GM18502 (cell line): Measurements from ENCODE around the gene ALG1L2.
"Not testable (repeated sequence)": the region's sequence is repeated elsewhere in the genome, so short reads cannot be mapped to it uniquely, and the experiment has no call there.

Experiments
- ATAC-seq: cut with Tn5 transposase; IDR thresholded peaks from one replicate; pipeline ENCODE4 v1.9.1; 2021; ENCODE audit warnings: mild to moderate bottlenecking; ENCODE audit not compliant: unreplicated experiment, poor library complexity

ALG1L2 gene

GRCh38 chr3:130119824-130120223 is 38.2 kb downstream of the ALG1L2 start:
- ATAC-seq = not testable (repeated sequence)

DNA sequence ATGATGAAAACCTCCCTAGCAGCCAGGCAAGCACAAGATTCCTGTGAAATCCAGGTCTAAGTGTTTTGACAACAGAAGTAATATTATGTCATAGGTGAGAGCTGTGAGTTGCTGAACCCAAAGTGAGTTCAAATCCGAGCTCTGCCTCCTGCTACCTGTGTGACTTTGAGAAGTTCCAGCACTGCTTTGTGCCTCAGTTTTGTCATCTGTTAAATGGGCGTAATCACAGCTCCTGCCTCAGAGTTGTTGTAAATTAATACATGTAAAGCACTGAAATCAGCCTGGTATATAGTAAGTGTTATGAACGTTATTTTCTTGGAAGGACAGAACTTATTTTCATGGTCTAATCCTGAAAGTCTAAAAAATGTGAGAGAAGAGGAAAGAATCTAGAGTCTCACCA is 38.7 kb downstream of the ALG1L2 start:
- not testable (repeated sequence) for ATAC-seq

GRCh38 chr3:130122891-130123775 is 41.5 kb downstream of the ALG1L2 start:
- ATAC-seq = not testable (repeated sequence)

DNA sequence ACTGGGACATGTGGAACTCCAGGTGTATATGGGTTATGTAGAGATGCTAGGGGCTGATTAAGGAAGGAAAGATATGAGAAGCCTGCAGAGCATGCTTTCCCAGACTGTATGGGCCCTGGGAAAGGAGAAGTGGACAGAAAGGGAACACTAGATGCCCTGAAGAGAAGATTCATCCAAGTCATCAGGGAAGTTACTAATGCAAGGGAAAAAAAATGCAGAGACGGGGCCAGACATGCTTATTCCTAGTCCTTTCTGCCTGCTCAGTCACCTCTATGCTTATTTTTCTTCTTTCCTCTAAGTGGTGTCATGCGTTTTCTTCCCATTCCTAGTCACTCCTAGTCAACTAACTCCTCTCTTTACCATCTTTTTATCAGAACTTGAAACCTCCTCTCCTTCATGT is 43.8 kb downstream of the ALG1L2 start:
- ATAC-seq = not testable (repeated sequence)

DNA sequence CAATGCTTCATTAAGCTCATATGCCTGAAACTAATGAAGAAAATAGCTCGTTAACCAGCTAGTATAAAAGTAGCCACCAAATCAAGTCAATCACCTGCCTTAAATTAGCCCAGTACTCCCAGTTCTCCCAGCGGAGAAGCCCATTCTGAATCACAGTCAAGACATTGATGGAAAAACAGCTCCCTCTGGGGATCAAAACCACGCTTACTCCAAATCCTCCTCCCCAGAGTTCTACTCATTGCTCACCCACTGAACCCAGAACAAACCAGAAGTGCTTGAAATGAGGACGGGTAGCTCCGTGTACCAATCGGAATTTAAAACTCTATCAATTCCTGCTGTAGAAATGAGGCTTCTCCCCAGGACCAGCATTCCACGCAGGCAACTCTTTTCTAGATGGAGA is 54.7 kb downstream of the ALG1L2 start:
- not testable (repeated sequence) for ATAC-seq

- not testable (repeated sequence) for ATAC-seq
Observed at GRCh38 chr3:130137685-130138084, 56.1 kb downstream of the ALG1L2 start.

- ATAC-seq = not testable (repeated sequence)
Observed at GRCh38 chr3:130138992-130139391, 57.4 kb downstream of the ALG1L2 start.

GRCh38 chr3:130140756-130141155 is 59.1 kb downstream of the ALG1L2 start:
- ATAC-seq = not testable (repeated sequence)

DNA sequence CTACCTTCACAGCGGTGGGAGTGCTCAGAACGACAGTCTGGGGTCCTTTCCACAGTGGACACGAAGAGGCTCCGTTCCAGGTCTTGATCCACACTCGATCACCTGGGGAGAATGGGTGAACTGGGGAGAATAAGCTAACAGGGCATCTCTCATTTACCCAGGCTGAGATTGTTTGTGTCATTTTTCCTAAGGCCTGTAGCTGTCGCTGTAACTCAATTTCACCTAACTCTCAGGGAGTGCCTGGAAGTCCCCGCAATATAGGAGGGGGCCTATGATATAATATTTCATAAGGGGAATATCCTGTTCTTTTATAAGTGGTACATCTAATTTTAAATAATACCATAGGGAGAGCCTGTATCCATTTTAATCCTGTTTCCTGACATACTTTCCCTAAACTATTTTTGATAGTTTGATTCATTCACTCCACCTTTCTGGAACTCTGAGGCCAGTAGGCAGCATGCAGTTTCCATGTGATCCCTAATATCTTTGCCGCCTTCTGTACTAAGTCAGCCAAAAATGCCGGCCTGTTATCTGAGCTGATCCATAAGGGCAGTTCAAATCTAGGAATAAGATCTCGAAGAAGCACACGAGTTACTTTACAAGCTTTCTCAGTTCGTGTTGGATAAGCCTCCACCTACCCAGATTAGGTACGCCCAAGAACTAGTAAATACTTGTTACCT is 62.2 kb downstream of the ALG1L2 start:
- ATAC-seq = not testable (repeated sequence)

DNA sequence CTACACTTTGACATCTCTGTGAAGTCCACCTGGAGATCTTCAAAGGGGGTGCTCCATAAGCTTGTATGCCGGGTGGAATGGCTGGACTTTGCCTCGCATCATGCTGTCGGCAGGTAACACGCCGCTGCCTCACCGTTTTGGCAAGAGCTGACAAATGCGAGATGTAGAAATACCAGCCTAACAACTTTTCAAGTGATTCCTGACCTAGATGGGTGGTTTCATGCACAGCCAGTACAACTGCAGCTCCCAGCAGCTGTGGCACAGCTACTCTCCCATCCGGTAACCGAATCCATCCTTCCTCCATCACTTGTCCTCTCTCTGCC is 62.7 kb downstream of the ALG1L2 start:
- ATAC-seq = not testable (repeated sequence)

DNA sequence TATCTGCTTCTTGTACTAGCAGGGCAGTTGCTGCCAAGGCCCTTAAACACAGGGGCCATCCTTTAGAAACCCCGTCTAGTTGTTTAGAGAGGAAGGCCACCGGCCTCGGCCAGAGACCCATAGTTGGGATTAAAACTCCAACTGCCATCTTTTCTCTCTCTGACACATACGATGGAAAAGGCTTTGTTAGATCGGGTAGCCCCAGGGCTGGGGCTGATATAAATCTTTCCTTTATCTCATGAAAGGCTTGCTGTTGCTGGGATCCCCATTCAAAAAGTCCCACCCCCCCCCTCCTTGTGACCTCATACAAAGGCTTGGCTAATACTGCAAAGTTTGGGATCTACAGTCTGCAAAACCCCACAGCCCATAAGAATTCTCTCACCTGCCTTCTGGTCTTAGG is 63.8 kb downstream of the ALG1L2 start:
- ATAC-seq = not testable (repeated sequence)

GRCh38 chr3:130146465-130146864 is 64.8 kb downstream of the ALG1L2 start:
- ATAC-seq = not testable (repeated sequence)
